Transverse colon (tissue), 4 donors: ENCODE data around the gene FAM204A. TPM values are rescaled to one million over a fixed set of nuclear protein-coding genes. Genes with fewer than 3 reads are reported as not detected.
A peak's percentile ranks its signal among the peaks of the same experiment; 100 is the strongest.

Experiments
- DNase-seq: peaks from one replicate; pipeline ENCODE4 v3.0.0-alpha.2; 2019
- H3K27ac ChIP-seq, 4 donors: fragments of 200-600 bp; sonication (generic); 2 replicates each; pipeline ENCODE4 v1.5.1; 2016 to 2018; ENCODE audit warnings: inconsistent platforms in 4 of 4
- H3K27me3 ChIP-seq: fragments of 200-600 bp; sonication (generic); 2 replicates; pipeline ENCODE4 v1.5.1; 2017; ENCODE audit warnings: inconsistent platforms
- H3K36me3 ChIP-seq, 4 donors: fragments of 200-600 bp; sonication (generic); 2 replicates each; pipeline ENCODE4 v1.5.1; 2017 to 2019; ENCODE audit warnings: inconsistent platforms in 4 of 4
- H3K4me1 ChIP-seq, 4 donors: fragments of 200-600 bp; sonication (generic); 2 replicates each; pipeline ENCODE4 v1.5.1; 2017 to 2020; ENCODE audit warnings: inconsistent platforms in 4 of 4
- H3K4me3 ChIP-seq, 4 donors: fragments of 200-600 bp; sonication (generic); 1 replicate in 1 of 4; 2 replicates in 3 of 4; pipeline versions ENCODE4 v1.5.1 to v1.6.1; 2017 to 2019; ENCODE audit warnings: inconsistent platforms in 4 of 4
- H3K9me3 ChIP-seq, 2 donors: fragments of 200-600 bp; sonication (generic); 2 replicates each; pipeline ENCODE4 v1.5.1; 2017 to 2019; ENCODE audit warnings: inconsistent platforms in 2 of 2
- EP300 ChIP-seq: sonication (generic); formaldehyde crosslinking; IDR thresholded peaks from one replicate; pipeline ENCODE4 v1.6.1; 2017; ENCODE audit warnings: antibody characterized with exemption, low read depth
- POLR2A ChIP-seq: fragments of 450-650 bp; IDR thresholded peaks from one replicate; pipeline ENCODE4 v1.6.1; 2016; ENCODE audit warnings: antibody characterized with exemption, mild to moderate bottlenecking, moderate library complexity
- POLR2AphosphoS5 ChIP-seq, 3 donors: sonication (generic); formaldehyde crosslinking; IDR thresholded peaks; one replicate each; pipeline ENCODE4 v1.6.1; 2016; ENCODE audit warnings: antibody characterized with exemption in 3 of 3
- WGBS, 2 donors: methylation state at CpG; one replicate each; pipeline ENCODE4 v1.1.5; 2018; ENCODE audit warnings: low coverage in 1 of 2; 5-methylcytosine and 5-hydroxymethylcytosine counted together
- in situ Hi-C, 4 donors: fragments of 200-750 bp; cut with MboI; loops; one replicate each; pipeline versions ENCODE4 v1.15.0 to v1.15.1; 2017; ENCODE audit warnings: low sequenced_read_pairs in 3 of 4, low pct_ligation_motif_present in 1 of 4, low pct_unique_long_range_greater_than_20kb in 1 of 4
- intact Hi-C: fragments of 100-400 bp; cut with DNase I; formaldehyde crosslinking; loops from one replicate; pipeline ENCODE4 v1.15.1; 2023; ENCODE audit warnings: low total_unique reads
- total RNA-seq, 4 donors: library from RNA; depleted of rRNA; stranded (reverse); fragments of >200 nt; gene quantifications; one replicate each; pipeline ENCODE4 v1.1.0, GENCODE V29; 2016
- TF ChIP-seq, protein P1 (sequence below), 5 experiments: fragments of 200-600 bp in 3 of 5; fragments of 450-650 bp in 2 of 5; sonication (generic) in 3 of 5; IDR thresholded peaks; 1 replicate in 2 of 5; 2 replicates in 3 of 5; pipeline ENCODE4 v1.5.1; 2016 to 2017; ENCODE audit warnings: antibody characterized with exemption in 5 of 5, inconsistent platforms in 3 of 5, mild to moderate bottlenecking in 2 of 5, moderate library complexity in 1 of 5

FAM204A gene
- total RNA-seq, 4 donors from 2014 or later = 16.8 to 35.2 (median 25.4) TPM

DNA sequence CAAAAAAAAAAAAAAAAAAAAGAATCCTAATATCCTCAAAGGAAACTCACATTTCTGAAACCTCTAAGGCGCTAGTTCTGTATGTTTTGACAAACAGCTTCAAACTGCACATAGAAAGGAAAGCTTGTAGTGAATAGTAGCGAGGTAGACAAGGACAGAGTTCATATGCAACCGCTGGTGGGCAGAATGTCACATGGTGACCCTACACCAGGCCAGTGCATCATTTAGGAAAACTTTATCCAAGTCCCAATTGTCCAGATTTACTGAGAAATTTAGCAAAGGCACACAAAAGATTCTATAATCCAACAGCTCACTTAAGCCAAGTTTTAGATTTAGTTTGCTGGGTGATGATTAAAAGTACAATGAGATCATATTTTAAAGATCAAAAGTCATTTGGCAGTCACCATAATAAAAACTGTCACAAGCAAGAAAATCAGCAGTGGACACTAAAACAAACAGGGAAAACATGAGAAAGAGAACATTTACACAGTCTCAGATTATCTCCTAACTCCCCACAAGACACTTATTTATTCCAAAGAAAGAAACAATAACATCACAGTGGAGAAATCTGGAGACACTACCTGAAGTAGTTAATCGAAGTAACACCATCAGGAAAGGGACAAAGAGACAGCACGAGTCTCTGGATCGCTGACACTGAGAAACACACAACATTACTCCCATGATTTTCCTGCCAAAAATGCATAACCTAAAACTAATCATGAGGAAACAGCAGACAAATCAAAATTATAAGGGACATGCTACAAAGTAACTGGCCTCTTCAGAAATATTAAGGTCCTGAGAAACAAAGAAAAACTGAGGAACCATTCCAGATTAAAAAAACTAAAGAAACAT, 20.2 kb downstream of the FAM204A start:
- DNase-seq = no peak
- 67 to 86% methylated on average over 5 to 6 of the region's 6 CpGs for WGBS, 2 donors
- intact Hi-C loops (no loop called here), in situ Hi-C loops (no loop called here)
- peak overlapping the region in 3 of 4 donors; percentile 20 to 48 (median 38) for H3K27ac ChIP-seq
- no peaks in the 10 kb centered on the region for H3K9me3 ChIP-seq
- H3K36me3 ChIP-seq = peaks cover 0 to 31% (median 16%) of the 10 kb centered on the region in 4 donors
- no peak for TF ChIP-seq POLR2A
- TF ChIP-seq POLR2AphosphoS5 (IDR thresholded peaks at IDR 0.05) = no peak
- TF ChIP-seq EP300 = no peak
- TF ChIP-seq, protein P1, sequence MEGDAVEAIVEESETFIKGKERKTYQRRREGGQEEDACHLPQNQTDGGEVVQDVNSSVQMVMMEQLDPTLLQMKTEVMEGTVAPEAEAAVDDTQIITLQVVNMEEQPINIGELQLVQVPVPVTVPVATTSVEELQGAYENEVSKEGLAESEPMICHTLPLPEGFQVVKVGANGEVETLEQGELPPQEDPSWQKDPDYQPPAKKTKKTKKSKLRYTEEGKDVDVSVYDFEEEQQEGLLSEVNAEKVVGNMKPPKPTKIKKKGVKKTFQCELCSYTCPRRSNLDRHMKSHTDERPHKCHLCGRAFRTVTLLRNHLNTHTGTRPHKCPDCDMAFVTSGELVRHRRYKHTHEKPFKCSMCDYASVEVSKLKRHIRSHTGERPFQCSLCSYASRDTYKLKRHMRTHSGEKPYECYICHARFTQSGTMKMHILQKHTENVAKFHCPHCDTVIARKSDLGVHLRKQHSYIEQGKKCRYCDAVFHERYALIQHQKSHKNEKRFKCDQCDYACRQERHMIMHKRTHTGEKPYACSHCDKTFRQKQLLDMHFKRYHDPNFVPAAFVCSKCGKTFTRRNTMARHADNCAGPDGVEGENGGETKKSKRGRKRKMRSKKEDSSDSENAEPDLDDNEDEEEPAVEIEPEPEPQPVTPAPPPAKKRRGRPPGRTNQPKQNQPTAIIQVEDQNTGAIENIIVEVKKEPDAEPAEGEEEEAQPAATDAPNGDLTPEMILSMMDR (IDR thresholded peaks at IDR 0.05) = no peak
- no peaks in the 10 kb centered on the region for H3K27me3 ChIP-seq
- H3K4me3 ChIP-seq = no peak overlapping the region
- H3K4me1 ChIP-seq = peaks cover 0 to 7% (median 0%) of the 10 kb centered on the region in 4 donors

DNA sequence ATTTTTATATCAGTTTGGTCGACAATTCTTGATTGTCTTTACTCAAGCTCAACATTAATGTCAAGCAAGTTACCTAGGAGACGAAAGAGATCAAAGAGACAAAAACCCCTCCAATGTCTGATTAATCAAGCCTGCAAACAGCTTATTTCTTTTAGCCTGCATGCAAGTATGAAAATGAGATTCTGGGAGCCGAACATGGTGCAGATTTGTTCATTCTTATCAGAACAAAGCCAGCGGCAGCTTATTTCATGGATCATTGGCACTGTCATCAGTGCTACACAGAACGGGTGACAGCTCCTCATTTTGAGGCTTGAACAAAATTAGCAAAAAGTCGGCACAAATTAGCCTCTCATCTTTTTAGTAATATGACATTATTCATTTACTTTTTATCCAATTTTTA, 26.5 kb downstream of the FAM204A start:
- no peak for DNase-seq
- H3K9me3 ChIP-seq = no peaks in the 10 kb centered on the region
- WGBS, 2 donors = 89 to 90% methylated on average over 6 of the region's 6 CpGs
- TF ChIP-seq EP300 (no peak), POLR2A (no peak), POLR2AphosphoS5 (IDR thresholded peaks at IDR 0.05) (no peak)
- TF ChIP-seq, protein P1 (IDR thresholded peaks at IDR 0.05) = no peak
- H3K4me3 ChIP-seq = no peak overlapping the region
- H3K27me3 ChIP-seq = no peaks in the 10 kb centered on the region
- intact Hi-C loops = no loop called here
- H3K36me3 ChIP-seq = peaks cover 0 to 14% (median 3%) of the 10 kb centered on the region in 4 donors
- in situ Hi-C loops = no loop called here
- H3K27ac ChIP-seq = no peak overlapping the region
- H3K4me1 ChIP-seq = no peaks in the 10 kb centered on the region

DNA sequence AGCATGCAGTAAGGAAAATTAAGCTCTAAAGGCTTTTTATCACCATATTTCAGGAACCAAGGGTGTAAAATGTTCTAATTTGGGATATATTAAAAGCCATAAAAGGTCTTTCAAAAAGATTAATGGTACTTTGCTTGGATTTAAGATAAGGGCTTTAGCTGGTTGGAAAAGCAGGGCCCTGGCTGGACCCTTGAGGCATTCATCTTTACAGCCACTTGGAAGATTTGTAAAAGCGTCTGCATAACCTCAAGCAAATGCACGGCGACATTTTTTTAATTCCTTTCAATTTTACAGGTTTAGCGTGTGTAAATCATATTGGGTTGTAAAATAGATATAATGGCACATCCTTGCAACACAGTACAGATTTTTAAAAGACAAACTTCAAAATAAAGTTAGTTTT, 27.2 kb downstream of the FAM204A start:
- intact Hi-C loops = no loop called here
- H3K4me3 ChIP-seq = no peak overlapping the region
- no peaks in the 10 kb centered on the region for H3K9me3 ChIP-seq
- in situ Hi-C loops = no loop called here
- TF ChIP-seq POLR2AphosphoS5 (IDR thresholded peaks at IDR 0.05) = no peak
- TF ChIP-seq, protein P1 (IDR thresholded peaks at IDR 0.05) = no peak
- no peaks in the 10 kb centered on the region for H3K27me3 ChIP-seq
- WGBS, 2 donors = 75 to 85% methylated on average over 4 of the region's 4 CpGs
- no peaks in the 10 kb centered on the region for H3K4me1 ChIP-seq
- H3K36me3 ChIP-seq = peaks cover 0 to 14% (median 2%) of the 10 kb centered on the region in 4 donors
- DNase-seq = no peak
- H3K27ac ChIP-seq = no peak overlapping the region

DNA sequence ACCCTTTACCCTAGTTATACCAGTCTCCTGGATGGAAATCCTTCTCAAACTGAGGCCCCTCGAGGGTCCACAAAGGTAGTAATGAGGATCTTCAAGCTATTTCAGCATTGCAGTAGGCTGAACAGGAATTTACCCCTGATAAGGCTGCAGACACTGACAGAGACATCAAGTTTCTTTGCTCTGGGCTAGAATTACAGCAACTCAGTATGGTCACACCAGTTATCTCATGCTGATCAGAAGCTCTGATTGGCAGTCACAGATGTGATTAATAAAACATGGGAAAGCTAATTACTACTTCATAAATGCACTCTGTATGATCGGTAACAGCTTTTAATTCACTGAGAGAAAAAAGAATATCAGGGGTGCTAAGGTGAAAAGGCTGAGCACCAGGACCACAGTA, 30.6 kb downstream of the FAM204A start:
- TF ChIP-seq POLR2A = no peak
- TF ChIP-seq EP300 = no peak
- TF ChIP-seq POLR2AphosphoS5 (IDR thresholded peaks at IDR 0.05) = no peak
- H3K27me3 ChIP-seq = no peaks in the 10 kb centered on the region
- peak overlapping the region in 1 of 4 donors; percentile 39 for H3K27ac ChIP-seq
- H3K36me3 ChIP-seq = peaks cover 0 to 9% (median 2%) of the 10 kb centered on the region in 4 donors
- intact Hi-C loops (loop anchor here (1.0 kb wide), 1 partner anchor 23 kb away; no protein-coding TSS in a partner anchor), in situ Hi-C loops (no loop called here)
- H3K9me3 ChIP-seq = no peaks in the 10 kb centered on the region
- no peak for DNase-seq
- 87 to 95% methylated on average over 2 of the region's 2 CpGs for WGBS, 2 donors
- no peak overlapping the region for H3K4me3 ChIP-seq
- H3K4me1 ChIP-seq = peaks cover 0 to 7% (median 2%) of the 10 kb centered on the region in 4 donors
